Raji (cell line): ENCODE measurements around the gene ADAMTS17.

Experiments
- POLR2A ChIP-seq: IDR thresholded peaks from 2 replicates; pipeline ENCODE4 v1.6.1; 2011; ENCODE audit warnings: low read depth, low read length, control low read depth; ENCODE audit not compliant: insufficient read depth

The ADAMTS17 gene

GRCh38 chr15:100050877-100051786, 290.6 kb downstream of the ADAMTS17 start:
- no peak for TF ChIP-seq POLR2A

GRCh38 chr15:100049936-100050876, 291.6 kb downstream of the ADAMTS17 start:
- no peak for TF ChIP-seq POLR2A

- TF ChIP-seq POLR2A: no peak
Measured at GRCh38 chr15:100049483-100049882, 292.3 kb downstream of the ADAMTS17 start.

- no peak for TF ChIP-seq POLR2A
Measured at GRCh38 chr15:100048736-100049135, 293.0 kb downstream of the ADAMTS17 start.

- TF ChIP-seq POLR2A: no peak
Measured at GRCh38 chr15:100043692-100044091, 298.1 kb downstream of the ADAMTS17 start.

GRCh38 chr15:100043068-100043641, 298.6 kb downstream of the ADAMTS17 start:
- no peak for TF ChIP-seq POLR2A

- no peak for TF ChIP-seq POLR2A
Measured at GRCh38 chr15:100042558-100042957, 299.2 kb downstream of the ADAMTS17 start.

- TF ChIP-seq POLR2A: no peak
Measured at GRCh38 chr15:100041127-100041828, 300.5 kb downstream of the ADAMTS17 start.

- TF ChIP-seq POLR2A: no peak
Measured at GRCh38 chr15:100039994-100040393, 301.8 kb downstream of the ADAMTS17 start.

GRCh38 chr15:100038736-100039135, 303.0 kb downstream of the ADAMTS17 start:
- no peak for TF ChIP-seq POLR2A

- no peak for TF ChIP-seq POLR2A
Measured at GRCh38 chr15:100037901-100038300, 303.9 kb downstream of the ADAMTS17 start.

GRCh38 chr15:100036015-100036414, 305.8 kb downstream of the ADAMTS17 start:
- no peak for TF ChIP-seq POLR2A

GRCh38 chr15:100034191-100034590, 307.6 kb downstream of the ADAMTS17 start:
- TF ChIP-seq POLR2A: no peak

GRCh38 chr15:100033140-100033857, 308.5 kb downstream of the ADAMTS17 start:
- TF ChIP-seq POLR2A: no peak

GRCh38 chr15:100032358-100033085, 309.3 kb downstream of the ADAMTS17 start:
- no peak for TF ChIP-seq POLR2A
